Measurements from ENCODE around the gene CADM2. TPM values are rescaled to one million over a fixed set of nuclear protein-coding genes. Genes with fewer than 3 reads are reported as not detected.

Gene CADM2
- total RNA-seq, 2 donors from 2014 or later, result not detected

GRCh38 chr3:84967767-84968581, 9.2 kb downstream of the CADM2 start:
- ATAC-seq (replicated peaks), result no peak
- Mint-ChIP-seq H3K4me3 (no peak overlapping the region), H3K27ac (no peak overlapping the region), H3K9me3 (no peaks in the 10 kb centered on the region), H3K36me3 (ENCODE audit: low read depth) (no peaks in the 10 kb centered on the region), H3K4me1 (no peaks in the 10 kb centered on the region), H3K27me3 (no peaks in the 10 kb centered on the region)

GRCh38 chr3:84968701-84969235, 10.0 kb downstream of the CADM2 start:
- Mint-ChIP-seq H3K9me3 (no peaks in the 10 kb centered on the region), H3K27ac (no peak overlapping the region), H3K4me3 (no peak overlapping the region), H3K36me3 (ENCODE audit: low read depth) (no peaks in the 10 kb centered on the region), H3K27me3 (no peaks in the 10 kb centered on the region), H3K4me1 (no peaks in the 10 kb centered on the region)
- ATAC-seq (replicated peaks), result no peak

- Mint-ChIP-seq H3K9me3 (no peaks in the 10 kb centered on the region), H3K27ac (no peak overlapping the region), H3K4me3 (no peak overlapping the region), H3K4me1 (no peaks in the 10 kb centered on the region), H3K27me3 (no peaks in the 10 kb centered on the region), H3K36me3 (ENCODE audit: low read depth) (no peaks in the 10 kb centered on the region)
- no peak for ATAC-seq (replicated peaks)
Observed at GRCh38 chr3:84974347-84974746, 15.6 kb downstream of the CADM2 start.

- Mint-ChIP-seq H3K36me3 (ENCODE audit: low read depth) (no peaks in the 10 kb centered on the region), H3K4me3 (no peak overlapping the region), H3K27me3 (no peaks in the 10 kb centered on the region), H3K9me3 (no peaks in the 10 kb centered on the region), H3K27ac (no peak overlapping the region), H3K4me1 (no peaks in the 10 kb centered on the region)
- no peak for ATAC-seq (replicated peaks)
Observed at GRCh38 chr3:84977021-84977420, 18.2 kb downstream of the CADM2 start.

GRCh38 chr3:84978843-84979242, 20.1 kb downstream of the CADM2 start:
- Mint-ChIP-seq H3K27ac (no peak overlapping the region), H3K4me3 (no peak overlapping the region)
- ATAC-seq (replicated peaks), result no peak

GRCh38 chr3:84980011-84980410, 21.2 kb downstream of the CADM2 start:
- Mint-ChIP-seq H3K36me3 (ENCODE audit: low read depth) (no peaks in the 10 kb centered on the region), H3K27ac (no peak overlapping the region), H3K9me3 (no peaks in the 10 kb centered on the region), H3K4me3 (no peak overlapping the region), H3K27me3 (no peaks in the 10 kb centered on the region), H3K4me1 (no peaks in the 10 kb centered on the region)
- no peak for ATAC-seq (replicated peaks)

More at GRCh38 chr3:84978843-84979242, 20.1 kb downstream of the CADM2 start:
- H3K9me3 Mint-ChIP-seq, result no peaks in the 10 kb centered on the region
- H3K36me3 Mint-ChIP-seq (ENCODE audit: low read depth), result no peaks in the 10 kb centered on the region
- H3K27me3 Mint-ChIP-seq, result no peaks in the 10 kb centered on the region
- no peaks in the 10 kb centered on the region for H3K4me1 Mint-ChIP-seq

- no peaks in the 10 kb centered on the region for H3K27me3 Mint-ChIP-seq
- no peaks in the 10 kb centered on the region for H3K4me1 Mint-ChIP-seq
- H3K4me3 Mint-ChIP-seq, result no peak overlapping the region
- ATAC-seq (replicated peaks), result no peak
- no peak overlapping the region for H3K27ac Mint-ChIP-seq
- H3K36me3 Mint-ChIP-seq (ENCODE audit: low read depth), result no peaks in the 10 kb centered on the region
- no peaks in the 10 kb centered on the region for H3K9me3 Mint-ChIP-seq
Observed at GRCh38 chr3:84980456-84980855, 21.7 kb downstream of the CADM2 start.

GRCh38 chr3:84983490-84983889, 24.7 kb downstream of the CADM2 start:
- Mint-ChIP-seq H3K9me3 (peaks cover 6% of the 10 kb centered on the region), H3K27ac (no peak overlapping the region), H3K27me3 (no peaks in the 10 kb centered on the region), H3K36me3 (ENCODE audit: low read depth) (no peaks in the 10 kb centered on the region), H3K4me1 (no peaks in the 10 kb centered on the region), H3K4me3 (no peak overlapping the region)
- ATAC-seq (replicated peaks), result no peak

GRCh38 chr3:84984429-84984828, 25.6 kb downstream of the CADM2 start:
- peaks cover 6% of the 10 kb centered on the region for H3K9me3 Mint-ChIP-seq
- no peaks in the 10 kb centered on the region for H3K4me1 Mint-ChIP-seq
- ATAC-seq (replicated peaks), result no peak
- H3K36me3 Mint-ChIP-seq (ENCODE audit: low read depth), result no peaks in the 10 kb centered on the region
- H3K27me3 Mint-ChIP-seq, result no peaks in the 10 kb centered on the region
- no peak overlapping the region for H3K27ac Mint-ChIP-seq
- H3K4me3 Mint-ChIP-seq, result no peak overlapping the region

GRCh38 chr3:84985795-84986194, 27.0 kb downstream of the CADM2 start:
- Mint-ChIP-seq H3K4me3 (no peak overlapping the region), H3K4me1 (no peaks in the 10 kb centered on the region), H3K9me3 (peaks cover 6% of the 10 kb centered on the region), H3K27ac (no peak overlapping the region), H3K36me3 (ENCODE audit: low read depth) (no peaks in the 10 kb centered on the region), H3K27me3 (no peaks in the 10 kb centered on the region)
- ATAC-seq (replicated peaks), result no peak

GRCh38 chr3:84987706-84988504, 29.1 kb downstream of the CADM2 start:
- ATAC-seq (replicated peaks), result no peak
- Mint-ChIP-seq H3K27ac (no peak overlapping the region), H3K4me3 (no peak overlapping the region), H3K27me3 (no peaks in the 10 kb centered on the region), H3K9me3 (peaks cover 6% of the 10 kb centered on the region), H3K36me3 (ENCODE audit: low read depth) (no peaks in the 10 kb centered on the region), H3K4me1 (no peaks in the 10 kb centered on the region)

- ATAC-seq (replicated peaks), result no peak
- H3K4me1 Mint-ChIP-seq, result no peaks in the 10 kb centered on the region
- no peak overlapping the region for H3K4me3 Mint-ChIP-seq
- peaks cover 6% of the 10 kb centered on the region for H3K9me3 Mint-ChIP-seq
- H3K27me3 Mint-ChIP-seq, result no peaks in the 10 kb centered on the region
- no peaks in the 10 kb centered on the region for H3K36me3 Mint-ChIP-seq (ENCODE audit: low read depth)
- H3K27ac Mint-ChIP-seq, result no peak overlapping the region
Observed at GRCh38 chr3:84989102-84989501, 30.3 kb downstream of the CADM2 start.

- Mint-ChIP-seq H3K9me3 (peaks cover 6% of the 10 kb centered on the region), H3K27ac (no peak overlapping the region), H3K4me1 (no peaks in the 10 kb centered on the region), H3K27me3 (no peaks in the 10 kb centered on the region), H3K4me3 (no peak overlapping the region), H3K36me3 (ENCODE audit: low read depth) (no peaks in the 10 kb centered on the region)
- no peak for ATAC-seq (replicated peaks)
Observed at GRCh38 chr3:84991422-84991900, 32.7 kb downstream of the CADM2 start.

- ATAC-seq (replicated peaks), result no peak
- Mint-ChIP-seq H3K27me3 (no peaks in the 10 kb centered on the region), H3K9me3 (no peaks in the 10 kb centered on the region), H3K4me3 (no peak overlapping the region), H3K36me3 (ENCODE audit: low read depth) (no peaks in the 10 kb centered on the region), H3K4me1 (no peaks in the 10 kb centered on the region), H3K27ac (no peak overlapping the region)
Observed at GRCh38 chr3:84993956-84994355, 35.2 kb downstream of the CADM2 start.

GRCh38 chr3:84998545-84998944, 39.8 kb downstream of the CADM2 start:
- no peaks in the 10 kb centered on the region for H3K36me3 Mint-ChIP-seq (ENCODE audit: low read depth)
- H3K27me3 Mint-ChIP-seq, result no peaks in the 10 kb centered on the region
- H3K4me1 Mint-ChIP-seq, result no peaks in the 10 kb centered on the region
- H3K9me3 Mint-ChIP-seq, result no peaks in the 10 kb centered on the region
- no peak for ATAC-seq (replicated peaks)
- H3K27ac Mint-ChIP-seq, result no peak overlapping the region
- H3K4me3 Mint-ChIP-seq, result no peak overlapping the region

All from activated T-helper 17 cell treated with anti-CD3 and anti-CD28 coated beads, Interleukin-2, amount 50 U/mL, for 72 hours (primary cell).